GM19035 (cell line): Measurements from ENCODE around the gene AFF1.
"Not testable (repeated sequence)": the region's sequence is repeated elsewhere in the genome, so short reads cannot be mapped to it uniquely, and the experiment has no call there.

Experiments
- ATAC-seq: cut with Tn5 transposase; IDR thresholded peaks from one replicate; pipeline ENCODE4 v1.9.1; 2021; ENCODE audit not compliant: unreplicated experiment

Gene AFF1

GRCh38 chr4:87007528-87008446 lies 73.0 kb downstream of the AFF1 start:
- ATAC-seq: no peak

- no peak for ATAC-seq
Measured at GRCh38 chr4:87009095-87009648, 74.4 kb downstream of the AFF1 start.

- ATAC-seq: no peak
Measured at GRCh38 chr4:87010192-87010591, 75.4 kb downstream of the AFF1 start.

- ATAC-seq: no peak
Measured at GRCh38 chr4:87011340-87012034, 76.7 kb downstream of the AFF1 start.

- ATAC-seq: no peak
Measured at GRCh38 chr4:87012265-87012953, 77.6 kb downstream of the AFF1 start.

GRCh38 chr4:87012954-87013308 lies 78.1 kb downstream of the AFF1 start:
- not testable (repeated sequence) for ATAC-seq

- ATAC-seq: no peak
Measured at GRCh38 chr4:87014284-87014782, 79.5 kb downstream of the AFF1 start.

GRCh38 chr4:87015416-87015815 lies 80.6 kb downstream of the AFF1 start:
- ATAC-seq: no peak

- no peak for ATAC-seq
Measured at GRCh38 chr4:87017580-87018342, 83.0 kb downstream of the AFF1 start.

- ATAC-seq: no peak
Measured at GRCh38 chr4:87018753-87019152, 83.9 kb downstream of the AFF1 start.

GRCh38 chr4:87019246-87019791 lies 84.5 kb downstream of the AFF1 start:
- ATAC-seq: no peak

GRCh38 chr4:87019898-87020297 lies 85.1 kb downstream of the AFF1 start:
- no peak for ATAC-seq

GRCh38 chr4:87024201-87024600 lies 89.4 kb downstream of the AFF1 start:
- no peak for ATAC-seq

- no peak for ATAC-seq
Measured at GRCh38 chr4:87025023-87025613, 90.3 kb downstream of the AFF1 start.

GRCh38 chr4:87025614-87026041 lies 90.8 kb downstream of the AFF1 start:
- ATAC-seq: peak; percentile 25

GRCh38 chr4:87026800-87027495 lies 92.1 kb downstream of the AFF1 start:
- ATAC-seq: peak; percentile 89

- no peak for ATAC-seq
Measured at GRCh38 chr4:87029356-87029755, 94.5 kb downstream of the AFF1 start.

GRCh38 chr4:87030124-87030523 lies 95.3 kb downstream of the AFF1 start:
- no peak for ATAC-seq
